Skeletal muscle tissue (tissue), 4 donors: ENCODE results near the gene MYBPH. TPM values are rescaled to one million over a fixed set of nuclear protein-coding genes. Genes with fewer than 3 reads are reported as not detected.

ENCODE experiments used
- H3K27ac ChIP-seq: one replicate; pipeline ENCODE4 v1.7.0; 2013; ENCODE audit warnings: mild to moderate bottlenecking, low read depth, low read length, inconsistent platforms
- H3K27me3 ChIP-seq, 3 donors: one replicate each; pipeline ENCODE4 v1.7.0; 2013; ENCODE audit warnings: low read length in 3 of 3; ENCODE audit not compliant: control insufficient read depth in 3 of 3, insufficient read depth in 3 of 3
- H3K36me3 ChIP-seq, 3 donors: one replicate each; pipeline ENCODE4 v1.7.0; 2013; ENCODE audit warnings: low read length in 3 of 3; ENCODE audit not compliant: control insufficient read depth in 3 of 3, insufficient read depth in 3 of 3
- H3K4me1 ChIP-seq, 3 donors: one replicate each; pipeline ENCODE4 v1.7.0; 2013; ENCODE audit warnings: low read length in 3 of 3, mild to moderate bottlenecking in 3 of 3; ENCODE audit not compliant: control insufficient read depth in 3 of 3, insufficient read depth in 3 of 3
- H3K4me3 ChIP-seq, 3 donors: one replicate each; pipeline ENCODE4 v1.7.0; 2013; ENCODE audit warnings: low read length in 3 of 3
- H3K9ac ChIP-seq, 3 donors: one replicate each; pipeline ENCODE4 v1.7.0; 2013; ENCODE audit warnings: low read length in 3 of 3, mild to moderate bottlenecking in 3 of 3, moderate library complexity in 2 of 3, low read depth in 1 of 3
- H3K9me3 ChIP-seq, 3 donors: one replicate each; pipeline ENCODE4 v1.7.0; 2013; ENCODE audit warnings: low read length in 3 of 3; ENCODE audit not compliant: control insufficient read depth in 3 of 3
- total RNA-seq: library from RNA; depleted of rRNA; stranded (reverse); fragments of >200 nt; gene quantifications from one replicate; pipeline ENCODE4 v1.2.3, GENCODE V29; 2014
- donor health status: Osteomylitis.

The MYBPH gene
- total RNA-seq, 1 donor from 2014 or later, result 27.7 TPM

DNA sequence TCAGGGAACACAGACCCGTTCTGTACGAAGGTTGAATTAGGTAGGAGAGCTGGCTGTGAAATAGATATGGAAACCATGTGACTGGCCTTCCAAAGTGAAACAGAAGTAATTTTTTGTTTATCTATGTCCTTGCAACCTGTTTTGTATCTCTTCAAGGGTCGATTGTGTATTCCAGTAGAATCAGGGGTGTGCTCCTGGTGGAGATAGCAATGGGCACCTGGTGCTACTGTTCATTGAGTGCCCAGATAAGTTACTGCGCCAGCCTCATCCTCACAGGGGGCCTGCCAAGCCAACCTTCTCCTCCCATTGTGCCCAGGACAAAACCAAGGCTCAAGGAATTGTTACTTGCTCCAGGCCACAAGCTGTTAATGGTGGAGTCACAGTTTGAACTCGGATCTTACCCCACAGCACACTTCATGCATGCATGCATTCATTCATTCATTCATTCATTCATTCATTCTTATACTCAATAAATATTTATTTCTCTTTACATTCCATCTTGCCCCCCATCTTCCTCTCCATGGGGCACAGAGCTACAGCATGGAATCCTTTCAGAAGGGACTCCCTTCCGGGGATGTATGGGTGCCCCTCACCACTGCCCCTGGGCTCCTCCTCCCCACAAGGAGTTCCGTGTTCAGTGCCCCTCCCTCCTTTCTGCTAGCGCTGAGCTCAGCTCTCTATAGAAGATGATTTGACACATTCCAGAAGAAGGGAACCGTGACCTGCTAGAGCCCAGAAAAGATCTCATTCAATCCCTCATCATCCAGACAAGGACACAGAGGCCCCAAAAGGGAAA, 24.1 kb downstream of the MYBPH start:
- H3K9ac ChIP-seq, result no peak overlapping the region
- no peaks in the 10 kb centered on the region for H3K27me3 ChIP-seq
- no peaks in the 10 kb centered on the region for H3K9me3 ChIP-seq
- no peak overlapping the region for H3K4me3 ChIP-seq
- no peaks in the 10 kb centered on the region for H3K4me1 ChIP-seq
- H3K36me3 ChIP-seq, result no peaks in the 10 kb centered on the region
- no peak overlapping the region for H3K27ac ChIP-seq

DNA sequence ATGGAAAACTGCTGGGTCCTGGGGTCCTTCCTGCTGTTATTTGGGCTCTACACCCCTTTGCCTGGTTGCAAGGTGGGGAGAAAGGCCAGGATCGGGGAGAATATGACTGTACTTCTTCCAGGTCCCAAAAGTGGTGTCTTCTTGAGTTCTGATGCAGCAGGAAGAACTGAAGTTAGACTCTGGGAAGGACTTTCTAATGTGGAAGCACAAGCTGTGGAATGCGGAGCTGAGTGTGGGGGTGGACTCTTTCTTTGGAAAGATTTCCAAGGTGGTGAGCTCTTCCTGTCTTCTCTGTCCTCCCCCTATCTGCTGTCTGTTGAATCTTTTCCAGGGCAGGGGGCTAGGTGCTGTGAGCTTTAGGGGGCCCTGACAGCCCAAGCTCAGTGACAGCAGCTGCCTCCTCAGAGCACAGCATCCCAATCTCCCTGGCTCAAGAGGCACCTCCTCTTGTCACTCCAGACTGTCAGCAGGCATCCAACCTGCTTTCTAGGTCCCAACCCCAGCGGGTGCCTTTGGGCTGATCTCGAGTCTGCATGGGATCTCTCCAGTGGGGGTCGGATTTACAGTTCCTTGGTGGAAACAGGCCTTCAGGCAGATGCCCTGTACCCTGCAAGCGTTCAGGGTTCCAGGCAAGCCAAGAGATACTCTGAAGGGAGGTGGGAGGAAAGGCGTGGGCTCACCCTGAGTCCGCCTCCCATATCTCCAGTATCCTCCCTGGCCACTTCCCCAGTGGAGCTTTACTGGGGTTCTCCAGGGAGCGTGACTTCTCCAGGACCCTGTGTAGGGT, 24.9 kb downstream of the MYBPH start:
- H3K9me3 ChIP-seq, result no peaks in the 10 kb centered on the region
- no peaks in the 10 kb centered on the region for H3K27me3 ChIP-seq
- H3K36me3 ChIP-seq, result no peaks in the 10 kb centered on the region
- H3K4me1 ChIP-seq, result no peaks in the 10 kb centered on the region
- H3K4me3 ChIP-seq, result no peak overlapping the region
- H3K27ac ChIP-seq, result no peak overlapping the region
- no peak overlapping the region for H3K9ac ChIP-seq

DNA sequence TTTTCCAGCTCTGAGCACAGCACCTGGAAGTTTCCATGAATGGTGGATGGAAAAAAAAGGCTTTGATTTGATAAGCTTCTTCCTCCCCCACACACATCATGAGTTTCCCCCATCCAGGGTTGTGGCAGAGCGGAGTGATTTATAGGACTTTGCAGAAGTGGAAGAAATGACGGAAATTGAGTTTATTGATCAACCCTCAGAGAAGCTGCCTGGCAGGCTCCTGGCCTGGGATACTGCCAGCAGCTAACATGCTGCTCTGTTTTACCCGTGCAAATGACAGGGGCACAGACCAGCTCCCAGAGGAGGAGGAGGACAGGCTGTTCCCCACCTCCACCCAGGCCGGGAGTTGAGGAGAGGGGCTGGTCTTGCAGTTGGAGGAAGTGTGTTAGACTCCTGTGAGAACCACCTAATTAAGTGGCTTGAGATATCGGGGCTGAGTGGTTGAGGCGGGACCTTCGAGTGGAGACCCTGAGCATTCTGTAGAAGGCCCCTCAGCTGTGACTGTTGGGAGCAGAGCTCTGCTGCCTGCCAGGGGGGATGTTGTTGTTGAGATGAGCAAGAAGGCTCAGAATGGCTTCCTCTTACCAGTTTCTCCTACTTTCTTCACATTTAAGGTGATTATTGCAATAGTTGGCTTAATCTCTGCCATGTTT, 26.3 kb downstream of the MYBPH start:
- H3K27ac ChIP-seq, result no peak overlapping the region
- no peak overlapping the region for H3K4me3 ChIP-seq
- H3K9ac ChIP-seq, result no peak overlapping the region

DNA sequence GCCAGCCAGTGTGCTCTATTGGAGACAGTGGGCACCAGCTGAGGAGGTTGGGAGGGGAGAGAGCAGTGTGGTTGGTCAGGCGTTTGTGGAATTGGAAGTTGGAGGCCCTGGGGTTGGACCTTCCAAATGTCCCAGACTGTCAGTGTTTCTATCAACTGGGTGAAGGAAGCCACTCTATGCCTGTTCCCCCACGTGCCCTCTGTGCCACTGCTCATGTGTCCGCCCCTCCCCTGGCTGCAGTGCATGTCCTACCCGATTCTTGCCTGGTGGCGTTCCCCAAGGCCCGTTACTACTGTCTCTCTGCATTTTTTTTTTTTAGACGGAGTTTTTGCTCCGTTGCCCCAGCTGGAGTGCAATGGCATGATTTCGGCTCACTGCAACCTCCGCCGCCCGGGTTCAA, 27.0 kb downstream of the MYBPH start:
- H3K27me3 ChIP-seq, result no peaks in the 10 kb centered on the region
- no peaks in the 10 kb centered on the region for H3K36me3 ChIP-seq
- H3K9me3 ChIP-seq, result no peaks in the 10 kb centered on the region
- no peak overlapping the region for H3K27ac ChIP-seq
- H3K4me1 ChIP-seq, result no peaks in the 10 kb centered on the region
- H3K4me3 ChIP-seq, result no peak overlapping the region
- no peak overlapping the region for H3K9ac ChIP-seq

More for the DNA sequence above, 26.3 kb downstream of the MYBPH start:
- H3K9me3 ChIP-seq, result no peaks in the 10 kb centered on the region
- no peaks in the 10 kb centered on the region for H3K4me1 ChIP-seq
- H3K27me3 ChIP-seq, result no peaks in the 10 kb centered on the region
- H3K36me3 ChIP-seq, result no peaks in the 10 kb centered on the region

DNA sequence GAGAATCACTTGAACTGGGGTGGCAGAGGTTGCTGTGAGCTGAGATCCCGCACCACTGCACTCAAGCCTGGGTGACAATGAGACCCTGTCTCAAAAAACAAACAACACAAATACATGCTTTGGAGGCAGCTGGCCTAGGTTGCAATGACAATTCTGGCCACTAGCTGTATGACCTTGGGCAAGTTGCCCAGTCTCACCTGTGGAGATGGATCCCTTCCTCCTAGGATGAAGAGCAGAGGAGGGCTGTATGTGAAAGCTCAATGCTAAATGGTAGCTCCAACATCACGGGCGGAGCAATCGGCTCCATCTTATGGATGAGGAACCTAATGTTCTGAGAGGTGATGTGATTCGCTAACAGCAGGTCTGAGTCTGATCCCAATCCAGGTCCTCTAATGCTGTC, 27.5 kb downstream of the MYBPH start:
- Histone ChIP-seq H3K27me3 (no peaks in the 10 kb centered on the region), H3K4me3 (no peak overlapping the region), H3K9ac (no peak overlapping the region), H3K9me3 (no peaks in the 10 kb centered on the region), H3K36me3 (no peaks in the 10 kb centered on the region), H3K4me1 (no peaks in the 10 kb centered on the region), H3K27ac (no peak overlapping the region)

DNA sequence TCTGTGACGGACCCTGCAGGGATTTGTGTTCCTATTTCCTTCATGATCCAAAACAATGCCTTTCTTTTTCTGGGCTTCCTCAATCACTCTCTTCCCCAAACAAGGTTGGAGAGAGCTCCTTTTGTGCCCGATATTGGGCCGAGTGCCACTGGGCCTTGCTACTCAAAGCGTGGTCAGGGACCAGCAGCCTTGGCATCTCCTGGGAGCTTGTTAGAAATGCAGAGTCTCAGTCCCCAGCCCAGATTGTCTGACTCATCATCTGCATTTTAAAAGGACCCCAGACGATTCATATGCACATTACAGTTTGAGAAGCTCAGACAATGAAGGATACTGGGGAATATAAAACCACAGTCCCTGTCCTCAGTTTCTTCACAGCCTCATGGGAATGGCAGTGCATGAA, 28.2 kb downstream of the MYBPH start:
- no peak overlapping the region for H3K4me3 ChIP-seq

DNA sequence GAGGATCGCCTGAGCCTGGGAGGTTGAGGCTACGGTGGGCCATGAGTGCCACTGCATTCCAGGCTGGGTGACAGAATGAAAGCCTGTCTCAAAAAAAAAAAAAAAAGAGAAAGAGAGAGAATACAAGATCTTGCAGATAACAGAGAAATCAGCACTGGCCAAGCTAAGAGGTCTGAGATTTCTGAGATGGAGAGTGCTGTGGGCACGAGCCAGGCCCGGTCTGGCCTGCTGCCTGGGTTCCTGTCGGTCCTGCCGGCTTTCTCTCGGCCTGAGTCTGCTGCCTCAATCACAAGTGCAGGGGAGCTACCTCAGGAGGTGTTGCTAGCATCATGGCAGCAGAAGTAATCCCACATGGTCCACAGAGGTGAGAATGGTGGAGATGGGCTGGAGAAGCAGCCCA, 29.1 kb downstream of the MYBPH start:
- H3K9ac ChIP-seq, result no peak overlapping the region

More for the DNA sequence above, 28.2 kb downstream of the MYBPH start:
- H3K9me3 ChIP-seq, result no peaks in the 10 kb centered on the region
- H3K36me3 ChIP-seq, result no peaks in the 10 kb centered on the region
- no peaks in the 10 kb centered on the region for H3K27me3 ChIP-seq
- no peaks in the 10 kb centered on the region for H3K4me1 ChIP-seq
- H3K9ac ChIP-seq, result no peak overlapping the region
- no peak overlapping the region for H3K27ac ChIP-seq

DNA sequence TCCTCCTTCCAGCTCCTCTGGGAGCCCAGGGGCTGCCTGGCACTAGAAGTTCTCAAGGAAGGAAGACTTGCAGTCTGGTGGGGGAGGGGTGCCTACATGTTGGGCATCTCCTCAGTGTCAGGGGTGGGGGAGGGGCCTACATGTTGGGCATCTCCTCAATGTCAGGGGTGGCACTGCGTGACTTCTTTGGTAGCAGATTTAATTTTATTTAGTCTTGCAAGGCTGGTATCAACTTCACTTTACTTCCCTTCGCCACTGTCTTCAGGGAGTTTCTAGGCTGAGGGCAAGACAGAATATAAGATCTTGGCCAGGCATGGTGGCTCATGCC, 29.6 kb downstream of the MYBPH start:
- no peak overlapping the region for H3K27ac ChIP-seq

More for the DNA sequence above, 29.1 kb downstream of the MYBPH start:
- Histone ChIP-seq H3K36me3 (no peaks in the 10 kb centered on the region), H3K4me3 (no peak overlapping the region), H3K27me3 (no peaks in the 10 kb centered on the region), H3K27ac (no peak overlapping the region), H3K4me1 (no peaks in the 10 kb centered on the region), H3K9me3 (no peaks in the 10 kb centered on the region)

DNA sequence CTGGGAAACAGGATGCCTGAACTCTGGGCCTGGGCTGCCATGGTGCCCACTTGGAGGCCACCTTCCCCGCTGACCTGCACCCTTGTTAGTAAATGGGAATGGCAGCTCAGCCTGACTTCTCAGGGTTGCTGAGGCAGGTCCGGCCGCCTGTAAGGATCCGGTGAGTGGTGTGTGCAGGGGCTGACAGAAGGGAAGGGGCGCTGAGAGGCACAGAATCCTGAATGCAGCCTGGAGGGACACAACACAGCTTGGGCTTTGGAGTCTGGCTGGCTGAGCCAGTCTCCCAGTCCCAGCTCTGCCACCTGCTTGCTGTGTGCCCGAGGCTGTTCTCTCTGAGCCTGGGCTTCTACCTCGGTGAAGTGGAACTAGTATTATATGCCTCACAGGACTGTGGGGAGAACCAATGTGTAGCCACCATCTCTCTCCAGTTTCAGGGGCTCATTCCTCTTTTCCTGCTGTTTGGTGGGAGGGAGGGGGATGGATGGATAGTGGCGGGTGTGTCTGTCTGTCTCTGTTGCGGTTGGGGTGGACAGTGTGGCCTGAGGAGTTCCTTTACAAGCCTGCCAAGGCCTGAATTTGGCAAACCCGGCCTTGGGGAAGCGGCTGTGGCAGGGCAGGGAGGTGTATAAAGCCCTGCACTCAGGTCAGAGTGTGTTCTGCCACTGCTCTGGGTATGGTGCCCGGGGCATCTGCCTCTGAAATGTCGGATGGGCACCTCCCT, 30.1 kb downstream of the MYBPH start:
- no peaks in the 10 kb centered on the region for H3K9me3 ChIP-seq

More for the DNA sequence above, 29.6 kb downstream of the MYBPH start:
- H3K9me3 ChIP-seq, result no peaks in the 10 kb centered on the region
- no peaks in the 10 kb centered on the region for H3K36me3 ChIP-seq
- H3K4me1 ChIP-seq, result no peaks in the 10 kb centered on the region
- no peak overlapping the region for H3K9ac ChIP-seq
- H3K4me3 ChIP-seq, result no peak overlapping the region
- H3K27me3 ChIP-seq, result no peaks in the 10 kb centered on the region

More for the DNA sequence above, 30.1 kb downstream of the MYBPH start:
- H3K27ac ChIP-seq, result no peak overlapping the region
- peaks cover 0 to 5% (median 0%) of the 10 kb centered on the region in 3 donors for H3K27me3 ChIP-seq
- H3K4me1 ChIP-seq, result no peaks in the 10 kb centered on the region
- no peaks in the 10 kb centered on the region for H3K36me3 ChIP-seq
- H3K4me3 ChIP-seq, result no peak overlapping the region
- H3K9ac ChIP-seq, result no peak overlapping the region
